ENCODE results near the gene CACNA1C. TPM values are rescaled to one million over a fixed set of nuclear protein-coding genes. Genes with fewer than 3 reads are reported as not detected.

The CACNA1C gene
- total and polyA plus RNA-seq, 2 donors from 2014 or later = 1.6 to 17.4 TPM

DNA sequence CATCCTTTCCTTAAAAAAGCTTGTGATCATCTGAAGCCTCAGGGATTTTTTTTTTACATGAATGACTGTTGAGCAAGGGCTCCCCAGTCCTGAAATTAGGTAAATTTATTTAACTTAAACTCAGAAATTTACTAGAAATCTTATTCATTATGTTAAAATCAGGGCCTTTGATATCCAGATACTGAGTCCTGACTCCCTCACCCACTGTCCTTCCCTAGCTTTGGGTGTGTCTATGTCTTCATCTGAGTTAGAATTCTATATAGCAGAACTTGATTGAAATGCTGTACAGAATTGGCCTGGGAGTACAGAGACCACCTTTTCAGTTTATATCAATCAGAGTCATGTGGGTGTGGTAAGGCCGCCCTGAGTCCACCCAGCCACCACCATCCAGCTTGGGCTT, 260.0 kb downstream of the CACNA1C start:
- H3K4me3 ChIP-seq (ENCODE audit: low read length in 3 of 3) = no peak overlapping the region
- DNase-seq = no peak
- H3K36me3 ChIP-seq (ENCODE audit: control insufficient read depth in 2 of 3, insufficient read depth in 3 of 3, low read length in 3 of 3) = no peaks in the 10 kb centered on the region
- H3K27ac ChIP-seq (ENCODE audit: low read depth in 2 of 2, low read length in 2 of 2) = no peak overlapping the region
- H3K4me1 ChIP-seq (ENCODE audit: control insufficient read depth in 2 of 3, insufficient read depth in 2 of 3, low read depth in 1 of 3, low read length in 3 of 3) = peaks cover 0 to 3% (median 0%) of the 10 kb centered on the region in 3 donors
- TF ChIP-seq CTCF (IDR thresholded peaks at IDR 0.05; ENCODE audit: borderline replicate concordance, extremely low read depth, insufficient read depth) = no peak
- FAIRE-seq = no peak
- no peaks in the 10 kb centered on the region for H3K9me3 ChIP-seq (ENCODE audit: control insufficient read depth in 2 of 3, insufficient read depth in 1 of 3, low read length in 3 of 3)
- H3K9ac ChIP-seq (ENCODE audit: low read length in 3 of 3) = no peak overlapping the region
- H3K27me3 ChIP-seq (ENCODE audit: control insufficient read depth, insufficient read depth, low read length) = no peaks in the 10 kb centered on the region
- intact Hi-C loops (cut with DNase I) = no loop called here

DNA sequence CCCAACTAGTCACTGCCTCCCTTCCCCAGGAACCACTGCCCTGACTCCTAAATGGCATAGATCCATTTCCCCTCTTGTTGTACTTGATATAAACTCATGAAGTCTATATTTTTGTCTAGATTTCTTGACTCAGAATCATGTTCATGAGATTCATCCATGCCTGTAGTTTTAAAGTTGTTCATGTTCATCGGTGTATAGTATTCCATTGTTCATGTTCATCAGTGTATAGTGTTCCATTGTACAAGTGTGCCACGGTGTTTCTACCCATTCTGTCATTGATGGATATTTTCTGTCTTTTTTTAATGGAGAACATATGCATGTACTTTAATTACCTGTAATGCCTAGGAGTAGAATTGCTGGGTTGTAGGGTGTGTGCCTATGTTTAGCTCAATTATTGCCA, 261.7 kb downstream of the CACNA1C start:
- FAIRE-seq (no peak), DNase-seq (no peak)
- no peaks in the 10 kb centered on the region for H3K9me3 ChIP-seq (ENCODE audit: control insufficient read depth in 2 of 3, insufficient read depth in 1 of 3, low read length in 3 of 3)
- no peak overlapping the region for H3K4me3 ChIP-seq (ENCODE audit: low read length in 3 of 3)
- TF ChIP-seq CTCF (IDR thresholded peaks at IDR 0.05; ENCODE audit: borderline replicate concordance, extremely low read depth, insufficient read depth) = no peak
- intact Hi-C loops (cut with DNase I) = no loop called here
- no peak overlapping the region for H3K9ac ChIP-seq (ENCODE audit: low read length in 3 of 3)
- H3K4me1 ChIP-seq (ENCODE audit: control insufficient read depth in 2 of 3, insufficient read depth in 2 of 3, low read depth in 1 of 3, low read length in 3 of 3) = peaks cover 0 to 7% (median 0%) of the 10 kb centered on the region in 3 donors
- H3K27ac ChIP-seq (ENCODE audit: low read depth in 2 of 2, low read length in 2 of 2) = no peak overlapping the region
- H3K36me3 ChIP-seq (ENCODE audit: control insufficient read depth in 2 of 3, insufficient read depth in 3 of 3, low read length in 3 of 3) = no peaks in the 10 kb centered on the region
- H3K27me3 ChIP-seq (ENCODE audit: control insufficient read depth, insufficient read depth, low read length) = no peaks in the 10 kb centered on the region

- Histone ChIP-seq H3K9ac (ENCODE audit: low read length in 3 of 3) (no peak overlapping the region), H3K4me3 (ENCODE audit: low read length in 3 of 3) (no peak overlapping the region), H3K9me3 (ENCODE audit: control insufficient read depth in 2 of 3, insufficient read depth in 1 of 3, low read length in 3 of 3) (no peaks in the 10 kb centered on the region), H3K27me3 (ENCODE audit: control insufficient read depth, insufficient read depth, low read length) (no peaks in the 10 kb centered on the region), H3K27ac (ENCODE audit: low read depth in 2 of 2, low read length in 2 of 2) (no peak overlapping the region), H3K4me1 (ENCODE audit: control insufficient read depth in 2 of 3, insufficient read depth in 2 of 3, low read depth in 1 of 3, low read length in 3 of 3) (peaks cover 0 to 9% (median 0%) of the 10 kb centered on the region in 3 donors), H3K36me3 (ENCODE audit: control insufficient read depth in 2 of 3, insufficient read depth in 3 of 3, low read length in 3 of 3) (no peaks in the 10 kb centered on the region)
- intact Hi-C loops (cut with DNase I) = no loop called here
- no peak for FAIRE-seq
- no peak for DNase-seq
- TF ChIP-seq CTCF (IDR thresholded peaks at IDR 0.05; ENCODE audit: borderline replicate concordance, extremely low read depth, insufficient read depth) = no peak
Measured at GRCh38 chr12:2317772-2318171, 265.0 kb downstream of the CACNA1C start.

GRCh38 chr12:2318286-2318685, 265.5 kb downstream of the CACNA1C start:
- TF ChIP-seq CTCF (IDR thresholded peaks at IDR 0.05; ENCODE audit: borderline replicate concordance, extremely low read depth, insufficient read depth) = no peak
- H3K9ac ChIP-seq (ENCODE audit: low read length in 3 of 3) = no peak overlapping the region

More at GRCh38 chr12:2318286-2318685, 265.5 kb downstream of the CACNA1C start:
- Histone ChIP-seq H3K4me3 (ENCODE audit: low read length in 3 of 3) (no peak overlapping the region), H3K27ac (ENCODE audit: low read depth in 2 of 2, low read length in 2 of 2) (no peak overlapping the region), H3K27me3 (ENCODE audit: control insufficient read depth, insufficient read depth, low read length) (no peaks in the 10 kb centered on the region), H3K4me1 (ENCODE audit: control insufficient read depth in 2 of 3, insufficient read depth in 2 of 3, low read depth in 1 of 3, low read length in 3 of 3) (peaks cover 0 to 9% (median 0%) of the 10 kb centered on the region in 3 donors), H3K36me3 (ENCODE audit: control insufficient read depth in 2 of 3, insufficient read depth in 3 of 3, low read length in 3 of 3) (no peaks in the 10 kb centered on the region), H3K9me3 (ENCODE audit: control insufficient read depth in 2 of 3, insufficient read depth in 1 of 3, low read length in 3 of 3) (no peaks in the 10 kb centered on the region)
- DNase-seq (no peak), FAIRE-seq (no peak)
- intact Hi-C loops (cut with DNase I) = no loop called here
